C4-2B (cell line): ENCODE results near the gene PURB.

Experiments
- ZFX ChIP-seq: fragments of 450-650 bp; IDR thresholded peaks from 2 replicates; pipeline ENCODE4 v1.6.1; 2017
- TF ChIP-seq, protein P1 (sequence below): fragments of 450-650 bp; conservative IDR thresholded peaks from 2 replicates; pipeline ENCODE4 v1.5.1; 2017; ENCODE audit warnings: mild to moderate bottlenecking

DNA sequence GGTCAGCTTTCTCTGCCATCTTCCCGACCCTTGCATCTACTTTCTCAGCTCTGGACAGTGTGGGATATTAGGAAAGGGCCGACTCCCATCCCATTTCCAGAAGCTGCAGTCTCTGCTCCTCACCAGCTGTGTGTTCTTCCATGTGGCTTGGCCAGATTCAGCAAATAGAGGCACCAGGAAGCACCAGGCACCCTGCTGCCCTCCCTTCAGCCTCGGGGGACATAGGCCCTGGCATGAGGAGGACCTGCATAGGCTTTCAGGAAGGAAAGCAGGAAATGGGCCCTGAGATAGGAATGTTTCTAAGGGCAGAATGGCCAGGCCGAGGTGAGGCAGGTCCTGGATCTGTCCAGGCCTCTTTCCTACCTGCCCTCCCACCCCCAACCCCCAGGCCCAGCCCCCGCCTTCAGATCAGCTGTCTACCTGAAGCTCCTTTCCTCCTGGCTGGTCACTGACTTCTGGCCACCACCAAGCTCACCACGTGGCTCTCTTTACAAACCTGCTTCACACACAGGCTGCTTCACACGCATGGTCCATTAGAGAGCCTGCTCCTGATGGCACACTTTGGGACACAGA is 27.5 kb upstream of the PURB start:
- TF ChIP-seq, protein P1, sequence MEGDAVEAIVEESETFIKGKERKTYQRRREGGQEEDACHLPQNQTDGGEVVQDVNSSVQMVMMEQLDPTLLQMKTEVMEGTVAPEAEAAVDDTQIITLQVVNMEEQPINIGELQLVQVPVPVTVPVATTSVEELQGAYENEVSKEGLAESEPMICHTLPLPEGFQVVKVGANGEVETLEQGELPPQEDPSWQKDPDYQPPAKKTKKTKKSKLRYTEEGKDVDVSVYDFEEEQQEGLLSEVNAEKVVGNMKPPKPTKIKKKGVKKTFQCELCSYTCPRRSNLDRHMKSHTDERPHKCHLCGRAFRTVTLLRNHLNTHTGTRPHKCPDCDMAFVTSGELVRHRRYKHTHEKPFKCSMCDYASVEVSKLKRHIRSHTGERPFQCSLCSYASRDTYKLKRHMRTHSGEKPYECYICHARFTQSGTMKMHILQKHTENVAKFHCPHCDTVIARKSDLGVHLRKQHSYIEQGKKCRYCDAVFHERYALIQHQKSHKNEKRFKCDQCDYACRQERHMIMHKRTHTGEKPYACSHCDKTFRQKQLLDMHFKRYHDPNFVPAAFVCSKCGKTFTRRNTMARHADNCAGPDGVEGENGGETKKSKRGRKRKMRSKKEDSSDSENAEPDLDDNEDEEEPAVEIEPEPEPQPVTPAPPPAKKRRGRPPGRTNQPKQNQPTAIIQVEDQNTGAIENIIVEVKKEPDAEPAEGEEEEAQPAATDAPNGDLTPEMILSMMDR = no peak
- TF ChIP-seq ZFX = no peak
